Muscle layer of duodenum (tissue), 2 donors: ENCODE data around the gene DNAAF5.

Source experiments
- H3K27ac ChIP-seq: one replicate; pipeline ENCODE4 v1.7.0; 2013; ENCODE audit warnings: mild to moderate bottlenecking, low read length
- H3K27me3 ChIP-seq: one replicate; pipeline ENCODE4 v1.7.0; 2013; ENCODE audit warnings: low read depth, mild to moderate bottlenecking, control low read depth, low read length
- H3K36me3 ChIP-seq, 2 donors: one replicate each; pipeline ENCODE4 v1.7.0; 2013; ENCODE audit warnings: low read length in 2 of 2, control low read depth in 1 of 2, mild to moderate bottlenecking in 1 of 2; ENCODE audit not compliant: insufficient read depth in 2 of 2, control insufficient read depth in 1 of 2
- H3K4me1 ChIP-seq, 2 donors: one replicate each; pipeline ENCODE4 v1.7.0; 2013; ENCODE audit warnings: low read length in 2 of 2, mild to moderate bottlenecking in 2 of 2, control low read depth in 1 of 2, moderate library complexity in 1 of 2; ENCODE audit not compliant: insufficient read depth in 2 of 2, control insufficient read depth in 1 of 2
- H3K4me3 ChIP-seq, 2 donors: one replicate each; pipeline ENCODE4 v1.7.0; 2013; ENCODE audit warnings: low read length in 2 of 2, low read depth in 1 of 2, mild to moderate bottlenecking in 1 of 2
- H3K9me3 ChIP-seq, 2 donors: one replicate each; pipeline ENCODE4 v1.7.0; 2013; ENCODE audit warnings: low read length in 2 of 2, control low read depth in 1 of 2, mild to moderate bottlenecking in 1 of 2; ENCODE audit not compliant: control insufficient read depth in 1 of 2
- donor health status: healthy.

The DNAAF5 gene

DNA sequence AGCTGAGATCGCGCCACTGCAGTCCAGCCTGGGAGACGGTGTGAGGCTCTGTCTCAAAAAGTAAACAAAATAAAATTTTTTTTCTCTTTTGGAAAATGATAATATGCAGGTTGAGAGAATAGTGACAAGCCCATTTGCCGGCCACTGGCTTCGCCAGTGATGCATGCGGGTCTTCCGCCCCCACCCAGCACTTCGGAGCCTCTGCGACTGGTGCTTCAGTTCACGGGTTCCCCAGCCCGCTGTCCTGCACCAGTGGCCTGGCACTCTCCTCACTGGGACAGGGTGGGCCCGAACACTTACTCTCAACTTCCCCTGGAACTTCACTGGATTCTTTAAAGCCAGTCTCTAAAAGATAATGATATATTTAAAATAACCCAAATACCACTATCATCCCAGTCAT lies 108.5 kb downstream of the DNAAF5 start:
- Histone ChIP-seq H3K27ac (no peak overlapping the region), H3K4me3 (no peak overlapping the region), H3K27me3 (no peaks in the 10 kb centered on the region), H3K4me1 (peaks cover 10 to 53% of the 10 kb centered on the region in 2 donors), H3K9me3 (no peaks in the 10 kb centered on the region), H3K36me3 (peaks cover 8 to 10% of the 10 kb centered on the region in 2 donors)

DNA sequence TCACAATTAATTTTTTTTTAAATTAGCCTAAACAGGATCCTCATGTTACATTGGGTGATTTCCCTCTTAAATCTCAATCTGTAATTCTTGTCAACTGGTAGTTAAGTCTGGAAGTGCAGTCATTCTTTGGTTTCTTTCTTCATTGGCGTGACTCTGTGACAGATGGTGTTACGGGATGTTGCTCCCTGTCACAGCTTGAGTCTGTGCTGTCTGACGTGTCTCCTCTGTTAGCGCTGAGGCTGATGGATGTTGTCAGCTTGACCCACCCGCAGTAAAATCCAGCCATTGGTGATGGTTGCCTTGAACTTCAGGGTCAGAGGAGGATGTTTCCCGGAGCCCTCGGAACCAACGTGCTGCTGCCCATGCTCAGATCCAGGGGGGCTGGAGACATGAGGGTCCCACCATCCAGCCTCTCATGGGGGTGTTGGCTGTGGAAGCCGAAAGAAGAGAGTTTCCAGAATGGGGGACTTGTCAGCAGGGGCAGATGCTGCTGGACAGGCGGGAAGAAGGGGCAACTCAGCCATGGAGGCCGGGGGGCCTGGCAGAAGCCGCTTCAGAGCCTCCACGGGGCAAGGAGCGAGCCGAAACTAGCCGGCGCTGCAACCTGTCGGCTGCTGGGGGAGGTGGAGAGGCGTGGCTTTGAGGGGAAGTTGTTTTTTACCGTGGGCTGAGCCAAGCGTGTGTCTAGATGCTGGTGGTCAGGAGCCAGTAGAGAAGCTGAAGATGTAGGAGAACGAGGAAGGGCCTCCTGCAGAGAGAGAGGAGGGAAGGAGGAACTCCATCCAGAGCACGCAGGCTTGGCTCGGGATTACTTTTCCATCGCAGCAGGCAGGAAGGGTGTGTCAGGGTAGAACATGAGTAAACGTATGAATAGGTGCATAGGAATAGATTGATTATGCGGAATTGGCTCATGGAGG lies 109.2 kb downstream of the DNAAF5 start:
- peak overlapping the region; percentile 60 for H3K27ac ChIP-seq
- H3K36me3 ChIP-seq = peaks cover 12 to 15% of the 10 kb centered on the region in 2 donors
- no peak overlapping the region for H3K4me3 ChIP-seq
- H3K27me3 ChIP-seq = no peaks in the 10 kb centered on the region
- no peaks in the 10 kb centered on the region for H3K9me3 ChIP-seq
- peaks cover 10 to 46% of the 10 kb centered on the region in 2 donors for H3K4me1 ChIP-seq
